OCI-M2 (cell line): Measurements from ENCODE around the gene UNC13B.

Source experiments
- DNase-seq: peaks from one replicate; lab custom pipeline; 2025; ENCODE audit not compliant: unreplicated experiment; lab: John Stamatoyannopoulos, UW

The UNC13B gene

DNA sequence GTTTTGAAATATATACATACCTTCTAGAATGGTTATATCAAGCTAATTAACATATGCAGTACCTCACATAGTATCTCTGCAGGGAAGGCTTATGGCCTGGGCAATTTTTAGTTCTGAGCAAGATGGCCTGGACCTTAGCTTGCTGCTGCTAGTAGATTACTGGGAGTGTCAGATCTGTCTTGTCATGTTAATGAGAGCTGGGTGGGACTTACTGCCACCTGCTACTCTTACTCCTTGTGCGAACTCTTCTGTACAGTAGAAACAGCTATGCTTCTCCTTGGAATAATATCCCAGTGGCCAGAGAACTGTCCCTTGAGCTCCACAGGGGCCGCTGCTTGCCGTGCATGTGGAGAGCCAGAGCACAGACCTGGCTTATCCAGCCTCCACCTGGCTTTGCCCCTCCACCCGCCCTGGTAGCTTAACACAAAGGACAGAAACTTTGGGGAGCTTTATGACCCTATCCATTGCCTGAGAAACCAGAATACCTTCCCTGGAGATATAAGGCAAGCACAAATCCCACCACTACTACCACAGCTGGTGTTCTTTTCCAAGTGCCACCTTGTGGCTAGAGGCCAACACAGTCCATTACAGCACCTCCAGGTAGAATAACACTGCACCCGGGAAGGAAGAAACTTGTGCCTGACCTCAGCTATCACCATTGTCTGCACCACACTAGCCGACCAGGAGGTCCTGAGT is 253.7 kb downstream of the UNC13B start:
- DNase-seq = no peak

DNA sequence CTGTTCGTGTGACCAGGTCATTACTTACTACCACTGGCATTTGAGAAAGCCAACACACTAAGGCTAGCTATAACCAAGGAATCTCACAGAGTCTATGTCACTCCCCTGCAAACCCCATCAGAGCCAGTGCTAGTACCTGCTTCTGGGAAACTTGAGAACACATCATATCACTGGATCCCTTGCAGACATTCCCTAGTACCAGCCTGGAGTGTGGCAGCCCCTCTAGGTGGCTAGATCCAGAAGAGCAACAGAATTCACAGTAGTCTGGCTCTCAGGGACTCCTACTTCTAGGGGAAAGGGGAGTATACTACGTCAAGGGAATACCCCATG is 254.3 kb downstream of the UNC13B start:
- DNase-seq = no peak

DNA sequence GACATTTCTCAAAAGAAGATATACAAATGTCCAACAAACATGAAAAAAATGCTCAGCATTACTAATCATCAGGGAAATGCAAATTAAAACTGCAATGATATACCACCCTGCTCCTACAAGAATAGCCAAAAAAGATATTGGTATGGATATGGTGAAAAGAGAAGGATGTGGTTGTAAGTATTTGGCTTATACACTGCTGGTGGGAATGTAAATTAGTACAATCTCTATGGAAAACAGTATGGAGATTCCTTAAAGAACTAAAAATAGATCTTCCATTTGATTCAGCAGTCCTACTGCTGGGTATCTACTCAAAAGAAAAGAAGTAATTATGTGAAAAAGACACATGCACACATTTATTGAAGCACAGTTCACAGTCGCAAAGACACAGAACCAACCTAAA is 260.5 kb downstream of the UNC13B start:
- DNase-seq = no peak

DNA sequence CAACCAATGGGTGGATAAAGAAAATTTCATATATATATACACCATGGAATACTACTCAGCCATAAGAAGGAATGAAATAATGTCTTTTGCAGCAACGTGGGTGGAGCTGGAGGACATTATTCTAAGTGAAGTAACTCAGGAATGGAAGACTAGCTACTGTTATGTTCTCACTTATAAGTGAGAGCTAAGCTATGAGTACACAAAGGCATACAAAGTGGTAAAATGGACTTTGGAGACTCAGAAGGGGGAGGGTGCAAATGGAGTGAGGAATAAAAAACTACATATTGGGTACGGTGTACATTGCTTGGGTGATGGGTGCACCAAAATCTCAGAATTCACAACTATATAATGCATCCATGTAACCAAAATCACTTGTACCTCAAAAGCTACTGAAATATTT is 260.9 kb downstream of the UNC13B start:
- no peak for DNase-seq

DNA sequence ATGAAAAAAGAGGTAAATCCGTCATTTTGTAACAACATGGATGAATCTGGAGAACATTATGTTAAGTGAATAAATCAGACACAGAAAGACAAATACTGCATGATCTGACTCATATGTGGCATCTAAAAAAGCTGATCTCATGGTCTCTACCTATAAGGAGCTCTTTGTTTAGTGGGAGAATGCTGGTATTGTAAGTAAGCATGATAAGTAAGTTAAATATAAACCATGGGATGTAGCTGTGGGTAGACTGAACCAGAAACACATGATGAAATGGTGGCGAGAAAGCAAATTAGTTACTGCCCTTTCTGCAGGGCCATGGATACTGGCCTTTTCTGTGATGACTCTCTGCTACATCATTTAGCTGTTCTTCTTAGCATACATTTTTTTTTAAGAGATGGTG is 261.7 kb downstream of the UNC13B start:
- DNase-seq = no peak

DNA sequence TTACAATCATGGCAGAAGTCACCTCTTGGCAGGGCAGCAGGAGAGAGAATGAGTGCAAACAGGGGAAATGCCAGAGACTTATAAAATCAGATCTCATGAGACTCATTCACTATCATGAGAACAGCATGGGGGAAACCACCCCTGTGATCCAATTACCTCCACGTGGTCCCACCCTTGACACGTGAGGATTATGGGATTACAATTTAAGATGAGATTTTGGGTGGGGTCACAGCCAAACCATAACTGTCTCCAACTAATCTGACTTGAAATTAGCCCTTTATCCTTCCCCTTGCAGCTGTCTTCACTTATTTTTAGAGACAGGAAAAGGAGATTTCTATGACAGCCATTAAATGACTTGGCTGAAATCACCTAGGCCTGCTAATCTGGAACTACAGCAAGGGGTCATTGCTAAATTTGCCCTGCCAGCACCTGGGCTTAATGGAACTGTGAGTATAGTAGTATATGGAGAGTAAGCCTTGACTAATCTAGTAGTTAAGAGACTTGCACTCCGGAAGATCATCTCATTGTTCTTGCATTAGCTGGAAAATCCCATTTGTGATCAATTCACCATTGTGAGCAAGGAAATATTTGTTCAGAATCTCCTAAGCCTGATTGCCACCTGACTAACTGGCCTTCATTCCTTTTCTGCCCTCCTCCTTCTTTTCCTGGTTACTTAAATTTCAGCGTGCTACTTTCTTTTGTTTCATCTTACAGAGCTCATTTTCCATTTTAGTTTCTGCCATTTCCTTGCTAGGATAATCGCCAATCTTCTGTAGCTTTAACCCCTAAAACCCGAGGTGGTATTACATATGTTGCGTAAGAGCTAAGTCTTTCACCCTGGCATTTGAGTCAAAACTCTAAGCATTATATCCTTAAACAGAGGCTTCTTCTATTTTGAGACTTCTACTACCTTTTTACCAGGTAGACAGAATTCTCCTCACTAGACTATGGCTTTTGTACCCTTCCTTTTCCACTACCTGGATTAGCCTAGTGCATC is 262.8 kb downstream of the UNC13B start:
- DNase-seq = no peak

DNA sequence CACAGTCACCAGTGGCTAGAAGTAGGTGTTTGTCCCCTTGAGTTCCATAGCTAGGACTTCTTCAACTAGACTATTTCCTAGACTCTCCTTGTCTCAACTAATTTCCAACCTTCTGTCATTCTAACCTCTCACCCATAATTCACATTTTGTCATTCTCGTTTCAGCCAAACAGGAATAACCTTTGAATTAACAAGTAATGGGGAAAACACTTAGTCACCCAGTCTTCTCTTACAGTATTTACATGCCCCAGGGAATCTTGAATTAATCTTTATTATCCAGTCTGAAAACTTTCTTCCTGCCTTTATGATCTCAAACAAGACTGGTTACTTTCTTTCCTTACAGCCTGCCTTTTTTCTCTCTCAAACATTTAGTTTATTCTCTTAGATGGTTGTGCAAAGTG is 264.8 kb downstream of the UNC13B start:
- no peak for DNase-seq

DNA sequence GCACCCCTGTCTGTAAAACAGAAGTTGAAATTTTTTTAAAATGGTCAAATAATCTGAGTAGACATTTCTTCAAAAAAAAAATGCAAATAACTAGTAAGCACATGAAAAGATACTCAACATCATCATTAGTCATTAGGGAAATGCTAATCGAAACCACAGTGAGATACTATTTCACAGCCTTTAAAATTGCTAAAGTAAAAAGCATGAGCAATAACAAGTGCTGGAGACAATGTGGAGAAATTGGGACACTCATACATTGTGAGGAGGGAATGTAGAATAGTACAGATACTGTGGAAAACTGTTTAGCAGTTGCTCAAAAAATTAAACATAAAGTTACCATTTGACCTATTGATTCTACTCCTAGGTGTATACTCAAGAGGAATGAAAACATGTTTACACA is 269.7 kb downstream of the UNC13B start:
- DNase-seq = no peak

DNA sequence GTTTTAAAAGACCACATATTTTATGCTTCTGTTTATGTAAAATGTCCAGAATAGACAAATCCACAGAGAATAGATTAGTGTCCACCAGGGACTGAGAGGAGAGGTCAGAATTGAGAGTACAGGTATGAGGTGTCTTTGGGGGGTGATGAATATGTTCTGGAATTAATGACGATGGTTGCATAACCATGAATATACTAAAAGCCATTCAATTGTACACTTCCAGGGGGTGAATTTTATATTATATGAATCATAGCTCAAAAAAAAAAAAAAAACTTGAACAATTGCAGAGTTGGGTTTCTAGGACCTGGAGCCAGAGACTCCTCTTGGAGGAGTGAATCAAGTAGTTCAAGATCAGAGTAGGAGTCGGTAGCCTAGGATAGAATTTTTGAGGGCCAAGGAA is 270.3 kb downstream of the UNC13B start:
- no peak for DNase-seq

DNA sequence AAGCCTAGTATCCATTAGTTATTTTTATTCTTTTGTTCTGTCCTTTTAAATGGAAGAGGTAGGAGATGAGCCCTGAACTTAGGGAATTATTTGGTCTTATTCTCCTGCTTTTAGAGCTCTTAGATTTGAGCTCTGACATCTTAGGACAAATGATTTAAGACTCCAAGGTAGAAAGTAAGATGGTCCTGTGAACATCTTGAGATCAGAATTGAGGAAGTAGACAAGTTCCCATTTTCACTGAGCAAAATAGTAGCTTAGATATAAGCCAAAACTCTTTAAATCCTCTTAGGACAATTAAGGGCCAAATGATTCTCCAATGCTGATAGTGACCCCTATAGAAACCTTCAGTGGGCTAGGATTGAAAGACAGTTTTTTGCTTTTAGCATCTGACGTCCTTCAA is 275.1 kb downstream of the UNC13B start:
- DNase-seq = no peak

DNA sequence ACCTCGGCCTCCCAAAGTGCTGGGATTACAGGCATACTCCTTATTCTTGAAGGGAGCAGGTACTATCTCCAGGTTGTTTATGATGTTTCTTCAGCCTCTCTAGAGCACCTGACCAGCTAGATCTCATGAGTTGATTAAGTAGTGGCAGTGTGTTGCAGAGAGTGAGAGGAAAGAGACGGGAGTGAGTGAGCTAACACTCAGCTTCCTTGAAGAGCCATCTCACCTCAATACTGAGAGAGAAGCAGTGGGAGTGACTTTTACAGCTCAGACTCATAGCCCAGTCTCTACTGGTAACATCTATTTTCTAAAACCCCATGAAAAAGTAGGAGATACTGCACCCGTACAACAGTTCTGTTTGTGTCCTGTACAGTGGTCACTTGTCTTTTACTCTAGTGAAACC is 284.2 kb downstream of the UNC13B start:
- no peak for DNase-seq

DNA sequence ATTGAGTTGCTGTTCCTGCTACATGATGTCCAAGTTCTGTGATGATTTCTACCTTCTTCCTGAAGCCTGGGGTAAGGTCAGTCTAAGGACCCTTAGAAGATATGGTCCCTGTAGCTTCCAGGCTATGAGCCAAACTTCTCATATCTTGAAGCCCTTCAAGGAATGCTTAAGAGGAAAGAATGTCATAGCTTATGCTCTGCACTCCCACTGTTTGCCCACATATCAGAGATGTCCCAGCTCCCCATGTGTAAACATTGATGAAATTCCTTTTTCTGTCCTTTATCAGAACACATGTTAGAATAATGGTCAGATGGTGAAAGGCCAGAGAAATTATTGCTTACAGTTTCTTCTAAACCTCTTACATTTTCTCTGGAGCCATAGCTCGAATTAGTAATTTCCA is 286.7 kb downstream of the UNC13B start:
- DNase-seq = no peak

DNA sequence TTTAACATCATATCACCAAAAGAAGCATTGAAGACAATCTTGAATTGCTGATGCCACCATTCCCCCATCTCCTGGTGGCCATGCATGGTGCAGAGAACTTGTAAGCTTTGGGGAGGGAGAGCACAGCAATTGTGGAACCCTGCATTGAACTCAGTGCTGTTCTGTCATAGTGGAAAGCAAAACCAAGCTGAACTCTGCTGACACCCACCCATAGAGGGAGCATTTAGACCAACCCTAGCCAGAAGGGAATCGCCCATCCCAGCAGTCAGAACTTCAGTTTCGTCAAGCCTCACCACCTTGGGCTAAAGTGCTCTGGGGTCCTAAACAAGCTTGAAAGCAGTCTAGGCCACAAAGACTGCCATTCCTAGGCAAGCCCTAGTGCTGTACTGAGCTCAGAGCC is 290.7 kb downstream of the UNC13B start:
- DNase-seq = no peak

DNA sequence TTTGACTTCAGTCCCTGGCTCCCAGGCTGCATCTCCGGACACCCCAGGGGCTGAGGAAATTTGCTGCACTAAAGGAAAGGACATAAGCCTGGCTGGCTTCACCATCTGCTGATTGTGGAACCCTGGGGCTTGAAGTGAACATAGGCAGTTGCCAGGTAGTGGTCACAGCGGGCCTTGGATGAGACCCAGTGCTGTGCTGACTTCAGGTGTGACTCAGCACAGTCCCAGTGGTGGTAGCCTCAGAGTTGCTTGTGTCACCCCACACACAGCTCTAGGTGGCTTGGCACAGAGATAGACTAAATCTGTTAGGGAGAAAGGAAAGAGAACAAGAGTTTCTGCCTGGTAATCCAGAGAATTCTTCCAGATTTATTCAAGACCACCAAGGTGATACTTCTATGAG is 292.0 kb downstream of the UNC13B start:
- no peak for DNase-seq
